Measurements from ENCODE around the gene MAGI2.

- TF ChIP-seq POLR2A (IDR thresholded peaks at IDR 0.05), result no peak
- TF ChIP-seq, protein P1, sequence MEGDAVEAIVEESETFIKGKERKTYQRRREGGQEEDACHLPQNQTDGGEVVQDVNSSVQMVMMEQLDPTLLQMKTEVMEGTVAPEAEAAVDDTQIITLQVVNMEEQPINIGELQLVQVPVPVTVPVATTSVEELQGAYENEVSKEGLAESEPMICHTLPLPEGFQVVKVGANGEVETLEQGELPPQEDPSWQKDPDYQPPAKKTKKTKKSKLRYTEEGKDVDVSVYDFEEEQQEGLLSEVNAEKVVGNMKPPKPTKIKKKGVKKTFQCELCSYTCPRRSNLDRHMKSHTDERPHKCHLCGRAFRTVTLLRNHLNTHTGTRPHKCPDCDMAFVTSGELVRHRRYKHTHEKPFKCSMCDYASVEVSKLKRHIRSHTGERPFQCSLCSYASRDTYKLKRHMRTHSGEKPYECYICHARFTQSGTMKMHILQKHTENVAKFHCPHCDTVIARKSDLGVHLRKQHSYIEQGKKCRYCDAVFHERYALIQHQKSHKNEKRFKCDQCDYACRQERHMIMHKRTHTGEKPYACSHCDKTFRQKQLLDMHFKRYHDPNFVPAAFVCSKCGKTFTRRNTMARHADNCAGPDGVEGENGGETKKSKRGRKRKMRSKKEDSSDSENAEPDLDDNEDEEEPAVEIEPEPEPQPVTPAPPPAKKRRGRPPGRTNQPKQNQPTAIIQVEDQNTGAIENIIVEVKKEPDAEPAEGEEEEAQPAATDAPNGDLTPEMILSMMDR (IDR thresholded peaks at IDR 0.05), result no peak
Observed at GRCh38 chr7:78691584-78691983, 761.9 kb downstream of the MAGI2 start.

Data from body of pancreas (tissue), 4 donors.